Measurements from ENCODE around the gene ZNF653. TPM values are rescaled to one million over a fixed set of nuclear protein-coding genes. Genes with fewer than 3 reads are reported as not detected.

ZNF653 gene
- total RNA-seq, 1 experiment from 2014 or later, result 14.2 TPM

GRCh38 chr19:11495481-11495880, 10.2 kb downstream of the ZNF653 start:
- no peak for TF ChIP-seq CTCF (conservative IDR thresholded peaks at IDR 0.05; ENCODE audit: low read depth, low read length)
- TF ChIP-seq EZH2phosphoT487 (IDR thresholded peaks at IDR 0.05; ENCODE audit: borderline replicate concordance, low read length), result no peak
- no peak for TF ChIP-seq EZH2 (IDR thresholded peaks at IDR 0.05; ENCODE audit: low read length, unreplicated experiment)
- BruUV-seq (replicated peaks), result no TSS peak
- ChIA-PET POLR2A (ENCODE audit: unreplicated experiment) (no interaction called here), CTCF (no interaction called here)
- no peaks in the 10 kb centered on the region for H3K9me3 ChIP-seq (ENCODE audit: low read length)
- no peaks in the 10 kb centered on the region for H3K4me1 ChIP-seq (ENCODE audit: insufficient read depth, low read length)
- no peak overlapping the region for H2AFZ ChIP-seq (ENCODE audit: low read length)
- H3K9ac ChIP-seq (ENCODE audit: low read length), result no peak overlapping the region
- no peak overlapping the region for H3K4me2 ChIP-seq (ENCODE audit: low read length)
- intact Hi-C loops (cut with micrococcal nuclease), result loop anchor here (5.0 kb wide), 1 partner anchor 92 kb away; no protein-coding TSS in a partner anchor
- no peak overlapping the region for H3K4me3 ChIP-seq (ENCODE audit: low read length)
- no peaks in the 10 kb centered on the region for H3K9me2 ChIP-seq (replicated peaks; ENCODE audit: low read length)
- H3K79me2 ChIP-seq (ENCODE audit: low read length), result no peaks in the 10 kb centered on the region
- H3F3A ChIP-seq (ENCODE audit: low read length, unreplicated experiment), result no peaks in the 10 kb centered on the region
- ATAC-seq, result no peak
- H3K27ac ChIP-seq (ENCODE audit: low read length), result no peak overlapping the region
- DNase-seq, result no peak
- H3K27me3 ChIP-seq (ENCODE audit: low read length), result no peaks in the 10 kb centered on the region
- H4K20me1 ChIP-seq (ENCODE audit: low read length), result no peaks in the 10 kb centered on the region
- no peaks in the 10 kb centered on the region for H3K36me3 ChIP-seq (ENCODE audit: low read depth, low read length)

GRCh38 chr19:11494634-11495285, 10.9 kb downstream of the ZNF653 start:
- intact Hi-C loops (cut with micrococcal nuclease), result loop anchor here (5.0 kb wide), 1 partner anchor 93 kb away; no protein-coding TSS in a partner anchor
- Histone ChIP-seq H3K27ac (ENCODE audit: low read length) (no peak overlapping the region), H3K4me1 (ENCODE audit: insufficient read depth, low read length) (no peaks in the 10 kb centered on the region), H3F3A (ENCODE audit: low read length, unreplicated experiment) (no peaks in the 10 kb centered on the region), H3K4me3 (ENCODE audit: low read length) (no peak overlapping the region), H3K27me3 (ENCODE audit: low read length) (no peaks in the 10 kb centered on the region), H3K9me2 (replicated peaks; ENCODE audit: low read length) (no peaks in the 10 kb centered on the region), H3K79me2 (ENCODE audit: low read length) (no peaks in the 10 kb centered on the region), H4K20me1 (ENCODE audit: low read length) (no peaks in the 10 kb centered on the region), H2AFZ (ENCODE audit: low read length) (no peak overlapping the region), H3K9me3 (ENCODE audit: low read length) (no peaks in the 10 kb centered on the region), H3K4me2 (ENCODE audit: low read length) (no peak overlapping the region), H3K9ac (ENCODE audit: low read length) (no peak overlapping the region), H3K36me3 (ENCODE audit: low read depth, low read length) (peaks cover 3% of the 10 kb centered on the region)
- no TSS peak for BruUV-seq (replicated peaks)
- ATAC-seq (no peak), DNase-seq (no peak)
- CTCF ChIA-PET, result no interaction called here
- TF ChIP-seq EZH2 (IDR thresholded peaks at IDR 0.05; ENCODE audit: low read length, unreplicated experiment) (no peak), EZH2phosphoT487 (IDR thresholded peaks at IDR 0.05; ENCODE audit: borderline replicate concordance, low read length) (no peak), CTCF (conservative IDR thresholded peaks at IDR 0.05; ENCODE audit: low read depth, low read length) (no peak)
- POLR2A ChIA-PET (ENCODE audit: unreplicated experiment), result no interaction called here

GRCh38 chr19:11489378-11489777, 16.3 kb downstream of the ZNF653 start:
- ATAC-seq (no peak), DNase-seq (no peak)
- Histone ChIP-seq H3K4me3 (ENCODE audit: low read length) (no peak overlapping the region), H3K36me3 (ENCODE audit: low read depth, low read length) (peaks cover 5% of the 10 kb centered on the region), H3K9me2 (replicated peaks; ENCODE audit: low read length) (no peaks in the 10 kb centered on the region), H2AFZ (ENCODE audit: low read length) (no peak overlapping the region), H3K9me3 (ENCODE audit: low read length) (no peaks in the 10 kb centered on the region), H3K27ac (ENCODE audit: low read length) (no peak overlapping the region), H3K9ac (ENCODE audit: low read length) (no peak overlapping the region), H3F3A (ENCODE audit: low read length, unreplicated experiment) (no peaks in the 10 kb centered on the region), H4K20me1 (ENCODE audit: low read length) (no peaks in the 10 kb centered on the region), H3K27me3 (ENCODE audit: low read length) (no peaks in the 10 kb centered on the region), H3K4me1 (ENCODE audit: insufficient read depth, low read length) (no peaks in the 10 kb centered on the region), H3K4me2 (ENCODE audit: low read length) (no peak overlapping the region), H3K79me2 (ENCODE audit: low read length) (no peaks in the 10 kb centered on the region)
- CTCF ChIA-PET, result no interaction called here
- intact Hi-C loops (cut with micrococcal nuclease), result no loop called here
- POLR2A ChIA-PET (ENCODE audit: unreplicated experiment), result no interaction called here
- BruUV-seq (replicated peaks), result no TSS peak
- no peak for TF ChIP-seq EZH2 (IDR thresholded peaks at IDR 0.05; ENCODE audit: low read length, unreplicated experiment)
- TF ChIP-seq EZH2phosphoT487 (IDR thresholded peaks at IDR 0.05; ENCODE audit: borderline replicate concordance, low read length), result no peak
- TF ChIP-seq CTCF (conservative IDR thresholded peaks at IDR 0.05; ENCODE audit: low read depth, low read length), result no peak
